Stimulated activated CD4-positive, alpha-beta T cell treated with anti-CD3 and anti-CD28 coated beads, TNF-alpha, amount 100 ng/mL, for 24 hours (primary cell): ENCODE measurements around the gene MKS1.
A peak's percentile ranks its signal among the peaks of the same experiment; 100 is the strongest.

ENCODE experiments used
- DNase-seq, 3 experiments: peaks; one replicate each; pipeline ENCODE4 v3.0.0-alpha.2; 2020; ENCODE audit warnings: low read depth in 3 of 3

Gene MKS1

DNA sequence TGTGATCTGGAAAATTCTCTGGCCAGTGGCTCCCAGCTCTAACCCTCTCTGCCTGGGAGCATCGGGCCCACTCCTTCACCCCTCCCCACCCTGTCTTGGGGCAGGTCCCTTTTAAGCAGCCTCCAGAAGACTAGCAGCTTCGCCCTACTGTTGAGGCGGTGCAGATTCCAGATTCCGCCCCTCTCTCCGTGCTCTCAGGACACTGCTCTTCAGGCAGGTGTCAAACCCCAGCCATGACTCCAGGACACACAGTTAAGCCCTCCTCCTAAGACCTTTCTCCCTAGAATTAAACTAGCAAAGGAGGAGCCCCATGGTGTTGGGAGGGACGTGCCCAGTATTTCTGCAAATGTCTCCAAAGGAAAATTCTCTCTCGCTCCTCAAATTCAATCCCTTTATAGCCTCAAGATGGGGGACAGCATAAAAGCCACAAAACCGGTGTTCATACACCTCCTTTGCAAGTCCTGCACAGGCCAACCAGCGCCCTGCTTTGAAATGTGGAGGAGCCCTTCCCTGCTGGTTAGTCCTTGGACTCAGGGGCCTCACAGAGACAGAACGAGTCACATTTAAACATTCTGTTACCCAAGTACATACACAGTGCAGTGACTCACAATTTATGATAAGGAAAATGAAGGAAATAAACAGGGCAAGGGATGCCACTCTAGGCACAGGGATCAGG lies 26.5 kb upstream of the MKS1 start:
- DNase-seq = no peak

DNA sequence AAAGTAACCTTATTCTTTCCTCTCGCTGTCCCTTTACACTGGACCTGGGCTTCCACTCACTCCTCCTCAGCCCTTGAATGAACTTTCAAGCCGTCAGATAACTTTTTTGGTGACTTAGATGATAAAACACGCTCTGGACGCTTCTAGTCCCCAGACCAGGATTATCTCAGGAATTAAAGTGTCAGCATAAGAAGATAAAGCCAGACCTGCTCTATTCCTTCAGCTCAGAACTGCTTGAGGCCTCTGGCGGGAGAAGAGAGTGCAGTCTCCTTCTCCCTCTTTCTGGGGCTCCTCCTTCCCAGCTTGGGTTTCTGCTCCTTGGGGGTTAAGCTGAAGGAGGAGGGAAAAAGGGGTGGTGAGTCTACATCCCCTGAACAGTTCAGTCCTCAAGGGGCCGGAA lies 25.9 kb upstream of the MKS1 start:
- DNase-seq = no peak

DNA sequence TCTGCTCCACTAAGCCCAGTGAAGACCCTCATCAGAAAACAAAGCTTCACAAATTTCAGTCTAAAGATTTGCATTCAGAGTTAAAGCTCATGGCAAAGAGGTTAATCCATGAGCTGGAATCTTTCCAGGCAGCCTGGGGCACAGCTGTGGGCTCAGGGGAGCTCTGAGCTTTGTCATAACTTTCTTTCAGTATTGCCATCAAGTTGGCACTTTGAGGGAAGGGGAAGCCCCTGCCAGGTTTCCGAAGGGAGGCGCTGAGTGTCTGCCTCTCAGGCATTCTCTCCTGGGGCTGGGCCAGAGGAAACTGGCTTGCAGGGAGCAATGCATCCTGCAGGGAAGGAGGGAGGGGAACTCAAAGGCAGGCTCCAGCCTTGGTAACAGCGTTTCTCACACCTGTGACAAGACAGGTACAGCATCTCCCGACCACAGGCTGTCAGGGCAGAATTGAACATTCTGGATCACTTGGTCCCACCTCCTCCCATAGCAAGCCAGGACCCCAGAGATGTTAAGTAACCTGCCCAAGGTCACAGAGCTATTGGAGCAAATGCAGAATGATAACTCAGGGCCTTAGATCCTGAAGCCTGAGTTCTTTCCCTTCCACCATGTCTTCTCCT lies 23.2 kb upstream of the MKS1 start:
- peak in 1 of 3 experiments; percentile 22 for DNase-seq

DNA sequence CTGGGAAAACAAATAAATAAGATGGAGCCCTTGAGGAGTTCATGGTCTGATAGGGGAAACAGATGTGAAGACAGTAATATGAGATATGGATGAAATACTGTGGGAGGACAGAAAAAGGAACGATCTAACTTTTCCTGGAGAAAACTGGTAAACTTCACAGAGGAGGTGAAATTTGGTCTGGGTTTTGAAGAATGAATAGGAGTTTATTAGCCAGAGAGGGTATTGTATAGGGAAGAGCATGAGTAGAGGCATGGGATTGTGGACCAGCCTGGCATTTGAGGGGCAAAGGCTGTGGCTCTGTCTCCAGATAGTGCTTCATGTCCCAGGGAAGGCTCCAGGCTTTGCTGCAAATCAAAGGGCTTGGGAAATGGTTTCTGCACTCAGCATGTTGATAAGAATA lies 20.9 kb upstream of the MKS1 start:
- no peak for DNase-seq

DNA sequence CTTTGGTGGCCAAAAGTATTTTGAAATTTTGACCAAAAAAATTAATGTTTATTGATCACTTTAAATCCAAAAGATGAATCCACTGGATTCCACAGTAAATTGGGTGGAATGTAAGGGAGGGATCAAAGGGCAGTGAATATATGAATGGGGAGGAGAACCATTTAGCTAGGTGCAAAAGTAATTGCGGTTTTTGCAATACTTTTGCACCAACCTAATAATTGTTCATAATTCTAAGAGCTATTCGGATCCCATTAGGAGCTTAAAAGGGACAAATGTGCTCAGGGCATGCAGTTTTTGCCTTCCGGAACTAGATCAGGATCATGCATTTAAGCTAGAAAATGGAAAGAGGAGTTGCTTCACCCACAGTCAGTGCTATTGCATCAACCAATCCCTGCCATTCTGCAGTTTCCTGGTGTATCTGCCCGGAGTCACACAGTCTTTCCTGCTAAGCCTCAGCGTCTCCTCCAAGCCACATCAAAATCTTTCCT lies 19.1 kb upstream of the MKS1 start, which contains the start of gene LPO:
LPO (plus strand) TSS at position 438 of the 488 bp plus-strand sequence. CDS start 4,396 bp downstream, outside the sequence.
- no peak for DNase-seq

DNA sequence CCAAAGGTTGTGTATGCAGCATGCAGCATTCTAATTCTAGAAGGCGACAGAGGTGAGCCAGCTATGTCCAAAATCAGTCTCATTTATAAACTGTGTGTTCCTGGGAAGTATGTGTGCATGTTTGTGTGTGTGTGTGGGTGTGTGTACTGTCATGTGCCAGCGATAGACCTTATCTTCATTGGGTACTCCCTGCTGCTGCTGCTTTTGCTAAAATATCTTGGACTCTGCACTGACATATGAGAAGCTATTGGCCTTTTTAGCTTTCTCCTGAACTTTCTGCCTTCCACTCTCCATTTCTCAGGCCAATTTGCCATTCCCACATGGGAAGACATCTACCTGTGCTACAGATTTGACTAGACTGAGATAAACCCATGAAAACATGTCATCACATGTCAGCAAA lies 17.3 kb upstream of the MKS1 start:
- DNase-seq = no peak

DNA sequence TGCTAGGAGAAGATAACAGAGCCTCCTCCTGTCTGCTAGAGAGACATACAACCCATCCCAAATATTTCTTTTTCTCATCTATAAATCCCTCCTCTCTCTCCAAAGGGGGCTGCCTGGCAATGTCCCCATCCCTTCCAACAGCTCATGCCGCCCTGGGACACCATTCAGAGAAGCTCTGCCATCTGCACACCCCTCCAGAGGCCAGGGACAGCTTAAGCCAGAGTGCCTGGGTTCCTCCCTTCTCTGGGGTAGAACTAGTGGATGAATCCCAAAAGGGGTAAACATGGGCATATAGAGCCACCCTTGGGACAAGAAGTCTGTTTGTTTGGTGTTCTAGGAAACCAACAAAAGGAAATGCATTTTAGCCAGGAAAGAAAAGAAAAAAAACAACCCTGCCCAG lies 16.8 kb upstream of the MKS1 start:
- DNase-seq = no peak

DNA sequence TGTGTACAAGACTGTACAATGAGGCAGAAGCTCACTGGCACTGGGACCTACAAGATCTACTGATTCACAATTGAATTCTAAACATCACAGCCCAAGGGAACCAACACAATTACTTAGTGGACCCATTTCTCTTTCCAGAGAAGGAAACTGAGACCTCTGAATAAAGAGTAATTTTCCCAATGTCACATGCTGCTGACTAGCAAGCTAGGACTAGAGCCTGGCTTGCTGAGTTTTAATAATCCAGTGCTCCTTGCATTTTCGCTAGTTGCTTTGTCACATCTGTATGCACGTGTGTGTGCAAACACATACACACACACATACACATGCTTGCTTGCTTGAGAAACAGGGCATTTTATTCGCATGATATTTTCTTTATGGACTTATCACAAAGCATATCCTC lies 15.5 kb upstream of the MKS1 start:
- no peak for DNase-seq

DNA sequence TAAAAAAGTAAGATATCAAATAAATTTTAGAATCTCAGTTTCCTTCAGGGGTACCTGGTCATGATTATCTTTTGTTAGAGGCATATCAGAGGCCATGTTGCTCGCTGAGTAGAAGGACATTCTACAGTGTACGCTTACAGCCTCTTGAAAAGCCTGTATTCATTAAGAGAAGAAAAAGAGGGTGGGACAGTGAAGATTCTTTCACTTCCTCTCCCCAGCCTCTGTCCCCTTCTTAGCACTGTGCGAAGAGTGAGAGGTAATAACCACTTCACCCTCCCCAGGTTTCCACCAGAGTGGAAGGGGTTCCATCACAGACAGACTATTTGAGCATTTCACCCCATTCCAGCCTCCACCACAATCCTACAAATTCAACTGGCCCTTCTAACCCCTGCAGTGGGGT lies 14.5 kb upstream of the MKS1 start:
- DNase-seq = no peak

DNA sequence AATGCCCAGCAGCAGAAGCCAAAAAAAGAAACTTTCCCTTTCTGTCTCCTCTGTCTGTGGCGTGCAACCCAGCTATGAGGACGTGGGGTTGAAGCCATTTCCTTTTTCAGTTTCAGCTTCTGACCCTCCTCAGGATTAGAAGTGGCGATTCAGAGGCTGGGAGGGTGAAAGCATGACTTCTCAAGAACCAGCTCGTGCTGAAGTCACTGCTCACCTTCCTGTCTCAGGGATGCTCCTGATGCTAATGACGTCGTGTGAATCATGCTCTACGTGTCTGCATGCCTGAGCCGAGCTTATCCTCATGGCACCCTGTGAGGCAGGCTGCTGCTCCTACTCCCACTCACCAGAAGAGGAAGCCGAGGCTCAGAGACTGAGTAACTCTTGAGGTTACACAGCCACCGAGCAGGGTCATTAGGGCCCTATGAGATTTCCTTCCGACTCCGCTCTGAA lies 13.7 kb upstream of the MKS1 start:
- peak in 1 of 3 experiments; percentile 27 for DNase-seq

DNA sequence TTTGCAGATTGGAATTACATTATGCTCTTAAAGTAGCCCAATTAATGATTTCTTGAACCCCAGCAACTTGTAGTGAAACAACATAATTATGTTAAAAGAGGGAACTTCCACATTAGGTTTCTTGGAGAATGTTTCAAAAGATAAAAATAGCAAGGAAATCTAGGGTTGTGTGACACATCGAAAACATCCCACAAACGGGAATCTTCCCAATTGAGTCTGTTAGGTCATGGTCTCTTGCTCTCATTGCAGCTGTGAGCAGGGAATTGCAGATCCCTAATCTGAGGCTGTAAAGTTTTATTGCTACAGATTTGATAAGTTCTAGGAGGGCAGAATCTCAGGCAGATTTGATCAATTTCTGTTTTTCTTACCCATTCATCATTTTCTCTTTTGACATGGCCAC lies 12.6 kb upstream of the MKS1 start:
- no peak for DNase-seq

DNA sequence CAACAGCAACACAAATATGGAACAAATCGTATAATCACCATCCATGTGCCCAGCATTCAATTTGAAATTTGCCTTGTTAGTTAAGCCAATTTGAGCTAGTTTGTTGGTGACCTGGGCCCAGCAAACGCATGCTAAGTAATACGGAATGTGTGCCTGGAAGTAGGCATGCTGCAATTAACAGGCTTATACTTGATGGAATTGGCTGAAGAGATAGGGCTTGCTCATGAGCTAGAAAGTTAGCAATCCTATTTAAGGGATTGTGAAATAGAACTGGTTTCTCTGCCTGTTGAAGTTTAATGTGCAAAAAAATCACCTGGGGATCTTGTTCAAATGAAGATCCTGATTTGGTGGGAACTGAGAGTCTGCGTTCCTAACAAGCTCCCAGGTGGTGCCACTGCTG lies 10.8 kb upstream of the MKS1 start:
- no peak for DNase-seq

DNA sequence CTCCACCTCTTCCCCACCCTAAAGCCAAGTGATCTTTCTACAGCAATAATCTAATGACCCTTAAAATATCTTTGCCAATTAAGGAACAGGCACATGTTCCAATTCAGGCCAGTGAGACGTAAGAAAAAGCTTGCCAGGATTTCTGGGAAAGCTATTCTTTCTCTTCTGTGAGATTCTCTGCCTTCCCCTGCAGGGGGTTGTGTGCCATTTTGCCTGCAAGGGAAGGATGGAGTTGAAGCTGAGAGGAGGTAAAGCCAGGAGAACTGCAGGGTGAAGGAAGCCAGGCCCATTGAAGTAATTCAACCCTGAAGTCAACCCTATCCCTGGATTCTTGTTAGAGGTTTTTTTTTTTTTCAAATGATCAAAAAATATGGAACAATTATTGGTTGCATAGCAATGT lies 10.3 kb upstream of the MKS1 start:
- DNase-seq = no peak

DNA sequence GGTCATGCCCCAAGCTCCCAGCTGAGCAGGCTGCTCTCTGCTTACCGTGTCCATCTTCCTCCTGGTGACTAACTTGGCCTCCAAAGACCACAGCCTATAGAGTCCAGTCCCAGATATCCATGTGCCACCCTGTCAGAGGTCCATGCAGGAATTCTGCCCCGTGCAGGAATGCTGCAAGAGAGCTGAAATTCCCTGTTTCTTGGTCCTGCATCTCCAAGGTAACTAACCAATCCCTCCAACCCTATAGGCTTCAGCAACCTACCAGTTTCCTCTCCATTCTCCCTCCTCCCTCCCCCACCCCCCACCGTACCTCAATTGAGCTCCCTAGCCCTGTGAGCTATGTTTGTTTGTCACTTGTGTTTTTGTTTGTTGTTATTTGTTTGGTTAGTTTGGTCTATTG lies 9.6 kb upstream of the MKS1 start:
- no peak for DNase-seq

DNA sequence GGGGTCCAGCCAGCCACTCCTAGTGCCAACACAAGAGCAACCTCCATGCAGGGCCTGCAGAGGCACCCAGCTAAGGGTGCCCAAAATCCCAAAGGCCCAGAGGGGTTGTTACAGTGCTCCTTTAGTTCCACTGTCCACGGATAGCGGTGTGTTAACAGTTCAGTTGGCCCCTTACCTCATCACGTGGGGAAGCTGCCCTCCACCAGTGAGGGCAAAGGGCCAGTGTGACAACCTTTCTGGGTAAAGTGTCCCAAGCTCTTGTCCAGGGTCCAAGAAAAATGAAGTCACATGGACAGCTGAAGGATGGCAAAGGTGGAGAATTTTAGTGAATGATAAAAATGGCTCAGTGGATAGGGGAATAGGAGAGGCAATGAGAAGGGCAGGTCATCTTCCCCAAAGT lies 8.7 kb upstream of the MKS1 start:
- DNase-seq = no peak

DNA sequence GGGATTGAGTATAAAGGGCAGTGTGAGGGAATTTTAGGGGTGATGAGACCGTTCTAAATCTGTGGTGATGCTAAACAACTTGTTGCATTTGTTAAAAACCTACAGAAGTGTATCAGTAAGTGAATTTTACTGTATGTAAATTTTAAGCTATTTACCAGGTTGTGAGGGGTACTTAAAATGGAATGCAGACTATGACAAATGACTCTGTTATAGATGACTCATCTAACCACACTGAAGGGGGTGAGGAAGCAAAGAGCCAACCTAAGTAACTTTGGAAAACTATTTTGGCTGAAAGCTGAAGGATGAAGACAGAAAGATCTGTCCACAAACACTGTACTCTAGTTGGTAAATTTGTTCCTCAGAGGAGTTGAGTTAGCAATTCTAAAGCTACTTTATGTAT lies 5.3 kb upstream of the MKS1 start:
- no peak for DNase-seq

DNA sequence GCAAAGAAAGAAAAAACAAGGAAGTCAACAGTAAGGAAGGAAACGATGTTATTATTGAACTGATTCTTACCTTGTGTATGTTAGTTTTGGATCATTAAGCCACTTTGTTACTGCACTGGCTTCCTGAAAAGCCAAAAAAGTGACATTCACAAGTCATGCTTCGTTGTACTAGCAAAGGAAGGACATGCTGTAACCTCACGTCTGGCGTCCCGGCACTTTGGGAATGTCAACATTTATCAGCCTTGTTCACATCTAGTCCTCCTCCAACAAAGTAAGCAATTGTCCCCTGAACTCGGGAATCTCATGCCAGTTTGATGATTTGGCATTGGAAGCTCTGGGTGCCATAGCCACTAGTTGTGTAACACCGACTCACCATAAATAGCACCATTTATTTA lies 731 bp upstream of the MKS1 start:
- no peak for DNase-seq

DNA sequence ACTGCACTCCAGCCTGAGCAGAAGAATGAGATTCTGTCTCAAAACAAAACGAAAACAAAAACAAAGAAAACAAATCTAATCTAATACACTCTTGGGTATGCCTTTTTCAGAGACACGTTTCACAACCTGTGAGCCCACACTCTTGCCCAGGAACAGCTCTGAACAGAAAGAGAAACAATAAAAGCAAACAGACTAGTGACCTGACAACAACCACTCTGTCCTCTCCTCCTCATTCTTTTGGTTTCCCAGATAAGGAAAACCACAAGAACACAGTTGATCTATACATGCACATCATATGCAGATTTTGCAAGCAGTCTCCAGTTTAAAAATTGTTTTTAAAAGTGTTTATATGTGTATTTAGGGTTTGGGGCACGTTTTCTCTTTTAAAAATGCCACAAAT lies 1.3 kb downstream of the MKS1 start:
- DNase-seq = no peak

DNA sequence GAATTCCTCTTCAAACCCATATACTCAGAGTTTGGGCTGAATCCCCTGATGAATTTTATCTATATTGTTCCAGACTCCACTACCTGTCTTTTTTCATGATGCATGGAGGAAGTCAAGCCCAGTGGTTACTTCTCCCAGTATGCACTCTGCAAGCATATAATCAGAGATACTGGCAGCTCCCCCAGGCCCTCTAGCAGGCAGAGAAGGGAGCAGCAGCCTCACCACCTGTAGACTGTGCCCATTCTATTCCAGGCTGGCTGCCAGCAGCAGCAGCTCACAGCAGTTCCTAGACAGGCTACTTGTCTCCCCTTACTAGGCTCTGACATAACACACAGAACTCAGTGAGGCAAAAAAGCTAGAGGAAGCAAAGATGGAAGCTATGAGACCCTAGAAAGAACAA lies 3.4 kb downstream of the MKS1 start:
- DNase-seq = no peak

DNA sequence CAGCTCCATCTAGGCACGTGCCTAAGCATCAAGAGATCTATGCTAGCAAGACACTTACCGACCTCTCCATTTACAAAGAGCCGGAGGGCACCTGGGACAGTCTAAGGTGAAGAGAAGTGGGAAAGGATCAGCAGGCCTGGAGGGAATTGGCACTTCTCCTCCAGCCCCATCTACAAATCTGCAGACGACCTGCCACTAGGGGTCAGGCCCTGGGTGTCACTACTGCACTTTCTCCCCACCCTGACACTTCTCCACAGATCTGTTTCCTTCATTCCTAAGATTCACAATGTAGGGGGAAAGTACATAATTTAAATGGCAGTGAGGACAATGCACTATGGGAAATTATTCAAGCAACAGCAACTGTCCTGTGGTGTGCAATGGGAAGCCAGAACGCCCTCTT lies 8.1 kb downstream of the MKS1 start:
- DNase-seq = no peak

DNA sequence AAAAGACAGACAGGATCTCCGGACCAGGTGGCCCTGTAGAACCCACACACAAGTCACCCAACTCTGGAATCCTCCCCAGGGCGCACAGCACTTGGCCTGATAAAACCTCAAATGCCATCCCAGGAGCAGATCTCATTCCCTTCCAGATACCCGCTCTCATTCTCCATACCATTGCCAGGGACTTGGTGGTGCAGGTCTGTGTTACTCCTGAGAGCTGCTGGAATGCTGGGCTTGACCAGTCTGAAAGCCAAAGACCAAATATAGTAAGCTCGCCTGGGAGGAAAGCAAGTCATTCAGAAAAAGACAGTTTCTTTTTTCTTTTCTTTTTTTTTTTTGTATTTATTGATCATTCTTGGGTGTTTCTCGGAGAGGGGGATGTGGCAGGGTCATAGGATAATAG lies 10.7 kb downstream of the MKS1 start:
- no peak for DNase-seq

DNA sequence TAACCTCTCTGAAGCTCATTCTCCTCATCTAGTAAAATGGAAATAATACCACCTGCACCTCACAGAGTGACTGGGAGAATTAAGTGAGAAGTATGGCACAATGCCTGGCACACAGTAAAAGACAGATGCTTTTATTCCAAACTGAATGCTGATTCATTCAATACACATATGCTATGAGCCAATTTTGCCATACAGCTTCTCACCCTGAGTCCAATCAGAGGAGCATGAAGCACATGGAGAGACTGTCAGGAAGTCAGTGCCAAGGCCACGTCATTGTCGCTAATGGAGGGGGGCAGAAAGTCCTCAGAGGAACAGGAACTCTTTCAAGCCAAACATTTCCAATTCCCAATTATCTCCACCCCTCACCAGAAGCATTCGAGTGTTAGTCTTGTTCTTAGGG lies 11.6 kb downstream of the MKS1 start:
- no peak for DNase-seq

DNA sequence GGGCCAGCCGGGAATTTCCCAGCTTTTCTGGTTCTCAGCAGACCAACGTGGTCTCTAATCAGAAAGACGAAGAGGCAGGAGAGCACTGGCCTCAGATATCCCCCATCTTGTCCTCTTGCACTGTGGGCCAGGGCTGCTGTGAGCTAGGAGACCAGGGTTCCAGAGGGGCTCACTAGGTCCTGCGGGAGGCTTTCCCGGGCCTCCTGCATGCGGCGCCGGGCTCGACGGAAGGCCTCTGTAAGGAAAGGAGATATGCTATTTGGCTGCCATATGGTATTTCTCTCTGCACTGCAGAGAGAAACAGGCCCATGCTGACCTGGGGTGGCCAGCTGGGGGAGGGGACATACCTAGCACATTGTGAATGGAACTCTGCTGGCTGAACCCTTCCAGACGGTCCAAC lies 13.1 kb downstream of the MKS1 start:
- no peak for DNase-seq

DNA sequence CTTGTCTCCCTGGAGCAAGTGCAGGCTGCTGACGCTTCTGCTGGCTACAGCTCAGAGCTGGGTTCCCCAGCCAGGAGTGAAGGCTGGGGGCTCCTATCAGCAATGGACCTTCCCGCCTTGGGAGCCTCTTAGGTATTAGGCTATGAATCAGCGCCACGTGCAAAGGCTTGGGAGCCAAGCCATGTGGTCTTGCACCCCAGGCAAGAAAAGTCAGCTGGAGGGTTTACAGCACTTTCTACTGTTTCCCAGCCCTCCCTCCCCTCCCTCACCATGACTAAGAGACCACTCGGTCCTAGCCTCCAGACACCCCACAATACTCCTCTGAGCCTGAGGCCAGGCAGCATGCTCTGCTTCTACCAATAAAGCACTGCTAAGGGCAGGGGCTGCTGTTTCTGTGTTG lies 14.3 kb downstream of the MKS1 start:
- DNase-seq = no peak
